GM12864 (cell line): ENCODE results near the gene HDAC5.
"Not testable (repeated sequence)": the region's sequence is repeated elsewhere in the genome, so short reads cannot be mapped to it uniquely, and the experiment has no call there.

Source experiments
- DNase-seq: peaks from one replicate; pipeline ENCODE4 v3.0.0-alpha.2; 2011; ENCODE audit warnings: low read depth
- H3K4me3 ChIP-seq: 2 replicates; pipeline ENCODE4 v1.5.1; 2011; ENCODE audit warnings: mild to moderate bottlenecking, low read depth, low read length, control low read depth
- CTCF ChIP-seq: IDR thresholded peaks from 2 replicates; pipeline ENCODE4 v1.5.1; 2011; ENCODE audit warnings: low read depth, mild to moderate bottlenecking, moderate library complexity, low read length, control low read depth, inconsistent platforms; ENCODE audit errors: missing control alignments

Gene HDAC5

GRCh38 chr17:44044071-44044470 lies 79.4 kb downstream of the HDAC5 start:
- no peak for TF ChIP-seq CTCF
- DNase-seq: no peak
- H3K4me3 ChIP-seq: no peak overlapping the region

- H3K4me3 ChIP-seq: no peak overlapping the region
- no peak for DNase-seq
- TF ChIP-seq CTCF: no peak
Observed at GRCh38 chr17:44043272-44043696, 80.2 kb downstream of the HDAC5 start.

- no peak overlapping the region for H3K4me3 ChIP-seq
- TF ChIP-seq CTCF: no peak
- DNase-seq: no peak
Observed at GRCh38 chr17:44039829-44040635, 83.4 kb downstream of the HDAC5 start.

GRCh38 chr17:44038604-44039011 lies 84.8 kb downstream of the HDAC5 start:
- no peak for DNase-seq
- H3K4me3 ChIP-seq: no peak overlapping the region
- TF ChIP-seq CTCF: no peak

GRCh38 chr17:44037471-44037870 lies 86.0 kb downstream of the HDAC5 start:
- no peak for DNase-seq
- no peak for TF ChIP-seq CTCF

GRCh38 chr17:44034688-44035087 lies 88.8 kb downstream of the HDAC5 start:
- not testable (repeated sequence) for DNase-seq, H3K4me3 ChIP-seq

More at GRCh38 chr17:44037471-44037870, 86.0 kb downstream of the HDAC5 start:
- no peak overlapping the region for H3K4me3 ChIP-seq

GRCh38 chr17:44033861-44034408 lies 89.5 kb downstream of the HDAC5 start:
- no peak for TF ChIP-seq CTCF
- H3K4me3 ChIP-seq: no peak overlapping the region
- no peak for DNase-seq
